ENCODE measurements around the gene PPFIA1.

The PPFIA1 gene

GRCh38 chr11:70415642-70416395 lies 145.3 kb downstream of the PPFIA1 start:
- no peak for DNase-seq

DNA sequence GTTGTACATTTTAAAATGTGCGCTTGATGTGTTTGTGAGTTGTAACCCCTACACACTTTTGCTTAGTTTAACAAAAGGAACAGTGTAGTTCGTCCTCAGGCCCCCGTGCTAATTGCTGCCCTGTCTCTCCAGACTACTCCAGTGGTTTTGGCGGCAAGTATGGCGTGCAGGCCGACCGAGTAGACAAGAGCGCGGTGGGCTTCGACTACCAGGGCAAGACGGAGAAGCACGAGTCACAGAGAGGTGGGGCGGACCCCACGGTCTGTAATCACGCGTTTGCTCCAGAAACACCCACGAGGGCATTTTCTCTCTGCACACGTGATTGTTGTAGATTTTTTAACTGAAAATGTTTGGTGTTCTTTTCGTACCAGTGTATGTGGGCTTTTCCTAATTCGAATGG lies 146.4 kb downstream of the PPFIA1 start:
- DNase-seq, result no peak

DNA sequence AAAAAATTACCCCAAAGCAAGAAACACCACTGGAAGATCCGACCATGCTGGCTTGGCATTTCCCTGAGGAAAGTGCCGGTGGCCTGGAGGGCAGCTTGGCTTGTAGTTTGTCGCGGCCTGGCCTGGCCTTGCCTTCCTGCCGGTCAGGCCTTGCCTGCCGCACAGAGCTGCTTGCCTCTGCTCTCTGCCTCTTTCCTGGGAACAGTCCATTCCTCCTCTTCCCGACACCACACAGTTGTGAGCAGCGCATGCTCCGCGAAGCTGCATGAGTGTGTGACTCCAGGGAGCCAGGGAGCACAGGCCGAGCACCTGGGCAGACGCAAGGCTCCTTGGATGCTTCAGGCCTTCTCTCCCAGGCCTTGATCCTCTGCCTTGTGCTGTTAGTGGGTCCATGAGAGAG lies 147.6 kb downstream of the PPFIA1 start:
- no peak for DNase-seq

DNA sequence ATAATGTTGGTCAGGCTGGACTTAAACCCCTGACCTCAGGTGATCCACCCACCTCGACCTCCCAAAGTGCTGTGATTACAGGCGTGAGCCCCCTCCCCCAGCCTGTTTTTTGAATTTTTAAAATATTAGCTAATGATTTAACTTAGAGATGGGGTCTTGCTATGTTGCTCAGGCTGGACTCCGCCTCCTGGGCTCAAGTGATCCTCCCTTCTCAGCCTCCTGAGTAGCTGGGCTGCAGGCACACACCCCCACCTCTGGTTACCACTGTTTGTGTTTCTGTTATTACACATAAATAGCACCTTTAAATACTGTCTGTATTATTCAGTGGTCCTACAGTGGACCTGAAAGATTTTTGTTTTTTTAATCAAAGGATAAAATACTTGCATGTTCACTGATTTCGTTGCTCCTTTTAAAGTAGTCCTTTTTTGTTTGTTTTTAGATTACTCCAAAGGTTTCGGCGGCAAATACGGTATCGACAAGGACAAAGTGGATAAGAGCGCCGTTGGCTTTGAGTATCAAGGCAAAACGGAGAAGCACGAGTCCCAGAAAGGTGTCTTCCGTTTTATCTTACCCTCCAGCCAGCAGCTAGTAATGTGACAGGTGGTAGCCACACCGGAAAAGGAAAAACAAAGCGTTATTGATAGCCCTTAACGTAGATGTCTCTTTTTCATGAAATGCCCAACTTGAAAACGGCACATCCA lies 149.0 kb downstream of the PPFIA1 start:
- DNase-seq, result no peak

GRCh38 chr11:70420008-70420464 lies 149.5 kb downstream of the PPFIA1 start:
- no peak for DNase-seq

DNA sequence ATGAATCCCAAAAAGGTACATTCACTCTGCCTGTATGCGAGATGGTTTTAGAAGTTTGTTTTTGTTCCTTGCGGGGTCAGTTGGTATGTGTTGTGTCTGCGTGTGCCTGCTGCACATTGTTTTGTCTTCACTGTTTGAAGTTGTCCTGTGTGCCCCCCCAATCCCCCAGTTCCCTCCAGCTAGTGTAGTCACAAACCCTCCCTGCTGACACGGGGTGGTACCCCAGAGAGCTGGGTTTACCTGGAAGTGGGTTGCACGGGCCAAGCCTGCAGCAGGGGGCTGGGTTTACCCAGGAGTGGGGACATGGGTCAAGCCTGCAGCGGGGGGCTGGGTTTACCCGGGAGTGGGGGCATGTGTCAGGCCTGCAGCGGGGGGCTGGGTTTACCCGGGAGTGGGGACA lies 150.0 kb downstream of the PPFIA1 start:
- DNase-seq, result no peak

- DNase-seq, result no peak
These were observed 150.6 kb downstream of the PPFIA1 start for GRCh38 chr11:70421123-70421522.

DNA sequence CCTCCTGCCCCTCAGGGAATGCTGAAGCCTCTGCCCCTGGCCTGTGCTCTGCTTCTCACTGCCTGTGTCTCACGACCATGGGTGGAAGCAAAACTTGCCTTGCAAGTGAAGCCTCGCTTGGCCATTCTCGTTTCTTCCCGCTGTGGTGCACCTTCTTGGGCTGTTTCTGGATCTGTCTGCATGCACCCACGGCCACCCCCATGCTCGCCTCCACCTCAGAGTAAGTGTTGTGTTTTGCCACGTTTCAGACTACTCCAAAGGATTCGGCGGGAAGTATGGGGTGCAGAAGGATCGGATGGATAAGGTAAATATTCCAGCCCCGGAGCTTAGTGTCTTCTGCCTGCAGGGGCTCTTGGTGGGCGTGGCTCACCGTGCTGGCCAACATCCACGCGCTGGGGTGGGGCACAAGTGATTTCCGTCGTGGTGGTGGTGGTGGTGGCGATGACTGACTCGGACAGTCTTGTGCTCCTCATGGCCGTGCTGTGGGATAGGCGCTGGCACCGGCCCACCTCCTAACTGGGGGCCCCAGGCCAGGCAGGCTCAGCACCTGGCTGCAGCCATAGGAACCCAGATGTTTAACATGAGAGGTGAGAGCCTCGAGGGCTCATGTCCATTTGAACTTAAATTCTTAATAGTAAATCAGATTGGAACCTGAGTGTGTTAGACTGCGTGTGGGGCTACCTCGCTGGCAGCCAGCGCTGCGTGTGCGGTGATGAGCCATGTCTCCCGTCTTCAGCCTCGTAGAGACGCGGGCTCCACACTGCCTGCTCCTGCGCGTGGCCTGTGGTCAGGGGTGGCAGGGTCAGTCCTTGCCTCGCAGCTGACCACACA lies 152.4 kb downstream of the PPFIA1 start:
- no peak for DNase-seq

- no peak for DNase-seq
These were observed 153.3 kb downstream of the PPFIA1 start for GRCh38 chr11:70423523-70424505.

DNA sequence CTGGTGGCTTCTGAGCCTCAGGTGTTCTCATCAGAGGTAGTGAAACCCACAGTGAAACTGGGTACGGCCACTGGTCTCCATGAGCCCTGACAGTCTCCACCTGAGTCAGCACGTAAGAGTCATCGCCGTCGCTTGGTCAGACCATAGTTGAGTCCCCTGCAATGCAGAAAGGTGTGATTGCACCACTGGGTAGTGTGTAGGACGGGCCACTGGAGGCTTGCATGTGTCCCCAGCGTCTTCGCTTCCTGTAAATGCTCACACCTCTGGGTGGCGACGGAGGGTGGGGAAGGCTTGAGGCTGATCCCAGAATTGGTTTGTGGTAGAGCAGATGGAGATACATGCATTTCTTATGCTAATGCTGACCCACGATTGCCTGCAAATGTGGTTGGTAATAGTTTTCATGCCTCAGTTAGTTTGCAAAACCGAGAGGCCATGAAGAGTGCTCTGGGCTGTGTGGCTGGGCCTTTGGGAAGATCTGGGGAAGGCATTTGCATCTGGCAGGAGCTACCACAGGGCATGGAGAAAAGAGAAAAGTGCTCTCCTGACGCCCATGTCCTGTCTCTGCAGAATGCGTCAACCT lies 154.4 kb downstream of the PPFIA1 start:
- DNase-seq, result no peak

DNA sequence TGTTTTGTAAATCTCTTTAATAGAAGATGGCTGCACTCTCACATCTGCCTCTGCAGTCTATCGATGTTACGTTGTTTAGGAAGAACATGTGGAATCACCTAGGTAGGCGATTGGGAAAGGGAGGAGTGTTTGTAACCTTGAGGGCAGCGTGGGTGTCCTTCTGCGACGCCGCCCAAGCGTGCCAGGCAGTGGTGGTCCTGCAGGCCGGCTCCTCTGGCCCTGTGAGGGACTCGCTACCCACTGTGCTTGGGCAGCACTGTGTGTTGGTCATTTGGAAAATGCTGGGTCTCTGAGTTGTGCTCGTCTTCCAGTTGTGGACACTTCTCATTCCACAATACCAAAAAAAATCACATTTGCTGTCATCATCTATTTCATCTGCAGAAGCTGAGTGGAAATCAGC lies 156.9 kb downstream of the PPFIA1 start:
- no peak for DNase-seq

DNA sequence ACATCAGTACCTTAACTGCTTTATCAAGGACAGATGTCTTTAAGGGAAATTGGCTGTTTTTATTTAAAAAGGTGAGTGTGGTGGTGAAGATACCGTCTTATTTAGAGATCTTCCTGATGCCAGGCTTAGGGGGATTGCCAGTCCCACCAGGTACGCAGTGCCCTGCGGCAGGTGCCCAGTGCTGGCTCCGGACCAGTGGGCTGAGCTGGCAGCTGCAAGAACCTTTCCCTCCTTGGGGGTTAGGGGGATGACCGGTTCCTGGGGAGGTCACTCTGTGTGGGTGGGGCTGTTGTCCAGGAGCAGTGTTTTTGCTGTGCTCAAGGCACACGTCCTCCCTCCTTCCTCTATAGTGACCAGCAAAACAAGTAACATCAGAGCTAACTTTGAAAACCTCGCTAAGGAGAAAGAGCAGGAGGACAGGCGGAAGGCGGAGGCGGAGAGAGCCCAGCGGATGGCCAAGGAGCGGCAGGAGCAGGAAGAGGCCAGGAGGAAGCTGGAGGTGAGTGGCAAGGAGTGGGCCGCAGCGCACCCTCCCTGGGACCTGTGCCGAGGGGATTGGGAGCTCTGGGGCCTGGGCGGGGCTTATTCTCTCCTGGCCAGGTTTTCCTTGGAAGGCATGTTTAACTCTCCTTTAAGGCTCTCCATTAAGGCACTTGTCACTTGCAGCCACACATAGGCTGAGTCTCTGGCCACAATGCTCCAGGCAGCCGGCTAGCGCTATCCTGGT lies 158.4 kb downstream of the PPFIA1 start:
- no peak for DNase-seq

- DNase-seq, result no peak
These were observed 158.9 kb downstream of the PPFIA1 start for GRCh38 chr11:70429428-70429705.

DNA sequence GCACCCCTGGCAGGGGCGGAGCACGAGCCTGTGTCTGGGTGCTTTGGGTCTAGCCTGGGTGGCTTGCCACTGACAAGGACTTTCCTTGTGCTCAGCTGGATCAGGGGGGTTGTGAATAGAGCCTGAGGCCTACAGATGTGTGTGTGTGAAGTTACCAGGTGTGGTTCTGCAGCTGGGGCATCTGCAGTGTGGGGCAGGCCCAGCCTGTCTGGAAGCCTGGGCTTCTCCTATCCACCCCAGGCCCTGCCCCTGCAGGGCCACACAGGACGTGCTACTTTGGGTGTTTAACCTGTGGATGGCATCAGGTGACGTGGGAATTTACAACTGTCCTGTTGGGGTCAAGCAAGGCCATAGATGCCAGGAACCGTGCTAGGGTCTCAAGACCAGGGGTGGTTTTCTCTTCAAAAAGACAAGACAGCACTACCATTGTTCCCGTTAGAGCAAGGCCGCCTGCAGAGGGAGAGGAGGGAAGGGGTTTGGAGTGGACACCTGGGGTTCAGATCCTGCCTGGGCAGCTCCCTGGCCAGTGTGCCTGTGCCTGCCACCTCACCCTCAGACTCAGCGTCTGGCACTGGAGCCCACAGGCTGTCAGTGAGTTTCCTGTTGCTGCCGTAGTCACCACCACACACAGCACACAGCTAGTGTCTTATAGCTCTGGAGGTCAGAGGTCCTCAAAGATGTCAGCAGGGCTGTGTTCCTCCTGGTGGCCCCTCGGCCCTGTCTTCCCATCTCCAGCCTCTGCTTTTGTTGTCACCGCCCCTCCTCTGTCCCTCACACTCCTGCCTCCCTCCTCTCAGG lies 159.4 kb downstream of the PPFIA1 start:
- no peak for DNase-seq

DNA sequence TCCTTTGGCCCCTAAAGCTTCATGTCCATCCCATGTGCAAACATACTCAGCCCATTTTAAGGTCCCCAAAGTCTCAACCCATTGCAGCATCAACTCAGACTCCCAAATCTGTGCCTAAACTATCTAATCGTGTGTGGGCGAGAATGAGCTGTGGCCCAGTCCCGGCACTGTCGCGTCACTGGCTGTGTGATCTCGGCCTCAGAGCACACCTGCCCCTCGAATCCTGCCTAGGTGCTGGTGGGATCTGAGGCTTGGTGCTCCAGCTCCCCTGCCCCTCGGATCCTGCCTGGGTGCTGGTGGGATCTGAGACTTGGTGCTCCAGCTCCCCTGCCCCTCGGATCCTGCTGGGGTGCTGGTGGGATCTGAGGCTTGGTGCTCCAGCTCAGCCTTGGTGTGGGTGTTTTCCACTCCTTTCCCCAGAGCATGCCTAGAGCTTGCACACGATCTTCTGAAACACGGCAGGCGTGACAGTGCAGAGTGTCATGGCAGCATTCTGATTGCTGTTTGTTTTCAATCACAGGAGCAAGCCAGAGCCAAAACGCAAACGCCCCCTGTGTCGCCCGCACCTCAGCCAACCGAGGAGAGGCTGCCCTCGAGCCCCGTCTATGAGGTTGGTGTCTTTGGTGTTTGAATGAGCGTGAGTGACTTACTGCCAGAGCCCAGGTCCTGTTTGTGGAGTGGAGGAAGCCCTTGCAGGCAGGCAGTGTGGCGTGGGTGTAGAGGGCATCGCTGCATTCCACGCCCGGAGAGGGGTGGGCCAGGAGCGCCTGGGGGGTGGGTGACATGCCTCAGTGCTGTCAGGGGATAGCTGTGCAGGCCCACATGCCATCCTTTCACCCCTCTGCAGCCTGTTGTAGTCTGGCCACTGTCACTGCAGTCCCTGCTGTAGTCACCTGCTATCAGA lies 160.4 kb downstream of the PPFIA1 start:
- DNase-seq, result no peak

- no peak for DNase-seq
These were observed 161.1 kb downstream of the PPFIA1 start for GRCh38 chr11:70431611-70432010.

DNA sequence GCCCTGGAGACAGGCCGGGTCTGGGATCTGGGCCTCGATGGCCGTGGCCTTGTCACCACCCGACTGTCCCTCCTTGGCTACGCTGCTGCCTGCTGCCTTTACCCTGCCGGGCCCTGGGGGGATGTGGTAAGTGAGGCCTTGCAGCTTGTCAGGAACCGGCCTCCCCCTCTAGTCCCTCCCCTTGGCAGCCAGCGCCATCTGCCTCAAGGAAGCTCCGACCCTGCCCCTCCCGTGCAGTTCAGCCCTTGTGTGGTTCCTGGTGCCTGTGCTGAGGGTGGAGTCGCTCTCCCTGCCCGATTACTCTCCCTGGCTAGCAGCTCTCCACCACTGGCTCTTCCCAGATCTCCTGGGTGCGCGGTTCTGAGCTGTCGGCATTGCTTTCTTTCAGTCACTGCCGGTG lies 161.6 kb downstream of the PPFIA1 start:
- no peak for DNase-seq

DNA sequence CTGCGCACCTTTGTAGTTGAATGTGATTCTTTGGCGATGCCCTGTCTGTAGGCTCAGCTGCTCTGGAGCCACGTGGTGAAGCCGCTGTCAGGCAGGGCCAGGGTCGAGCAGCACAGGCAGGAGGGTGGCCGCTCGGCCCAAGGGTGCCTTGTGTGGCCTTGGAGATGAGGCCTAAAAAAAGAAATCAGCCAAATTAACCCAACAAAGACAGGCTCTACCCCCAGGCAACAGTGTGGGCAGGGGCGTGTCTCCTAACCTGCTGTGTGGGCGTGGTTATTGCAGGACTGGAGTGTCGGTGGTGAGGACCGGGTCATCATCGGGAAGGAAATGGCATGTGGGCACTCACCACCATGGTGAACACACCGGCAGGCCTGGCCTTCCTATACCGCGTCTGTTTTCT lies 162.1 kb downstream of the PPFIA1 start:
- no peak for DNase-seq

- no peak for DNase-seq
These were observed 162.5 kb downstream of the PPFIA1 start for GRCh38 chr11:70433038-70433437.

GRCh38 chr11:70433526-70433925 lies 163.0 kb downstream of the PPFIA1 start:
- DNase-seq, result no peak
